Measurements from ENCODE around the gene LST1. TPM values are rescaled to one million over a fixed set of nuclear protein-coding genes. Genes with fewer than 3 reads are reported as not detected.

The LST1 gene
- total and polyA plus RNA-seq, 9 donors = 3.8 to 34.0 (median 8.6) TPM

DNA sequence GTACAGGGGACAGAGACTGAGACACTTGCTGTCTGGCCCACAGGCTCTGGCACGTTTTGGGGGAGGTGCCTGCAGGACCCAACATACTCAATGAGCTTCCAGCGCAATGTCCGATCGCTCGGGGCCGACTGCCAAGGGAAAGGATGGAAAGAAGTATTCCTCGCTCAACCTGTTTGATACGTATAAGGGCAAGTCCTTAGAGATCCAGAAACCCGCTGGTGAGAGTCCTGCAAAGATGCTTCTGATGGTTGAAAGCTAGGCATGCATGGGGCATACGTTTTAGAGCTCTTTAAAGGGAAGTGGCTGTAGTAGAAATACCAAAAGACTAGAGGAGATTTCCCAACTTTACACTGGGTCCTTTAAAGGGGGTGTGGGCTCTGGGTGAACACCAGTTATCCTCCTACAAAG lies 36.6 kb downstream of the LST1 start:
- H3K36me3 ChIP-seq = no peaks in the 10 kb centered on the region
- intact Hi-C loops (cut with DNase I) = loop anchor here in 1 of 4 donors (5.0 kb wide), 1 partner anchor 1655 kb away; no protein-coding TSS in a partner anchor
- no peak overlapping the region for H3K4me3 ChIP-seq
- no peak for DNase-seq
- no peaks in the 10 kb centered on the region for H3K9me3 ChIP-seq
- TF ChIP-seq POLR2A (IDR thresholded peaks at IDR 0.05) (no peak), EP300 (IDR thresholded peaks at IDR 0.05) (no peak)
- TF ChIP-seq, protein P1, sequence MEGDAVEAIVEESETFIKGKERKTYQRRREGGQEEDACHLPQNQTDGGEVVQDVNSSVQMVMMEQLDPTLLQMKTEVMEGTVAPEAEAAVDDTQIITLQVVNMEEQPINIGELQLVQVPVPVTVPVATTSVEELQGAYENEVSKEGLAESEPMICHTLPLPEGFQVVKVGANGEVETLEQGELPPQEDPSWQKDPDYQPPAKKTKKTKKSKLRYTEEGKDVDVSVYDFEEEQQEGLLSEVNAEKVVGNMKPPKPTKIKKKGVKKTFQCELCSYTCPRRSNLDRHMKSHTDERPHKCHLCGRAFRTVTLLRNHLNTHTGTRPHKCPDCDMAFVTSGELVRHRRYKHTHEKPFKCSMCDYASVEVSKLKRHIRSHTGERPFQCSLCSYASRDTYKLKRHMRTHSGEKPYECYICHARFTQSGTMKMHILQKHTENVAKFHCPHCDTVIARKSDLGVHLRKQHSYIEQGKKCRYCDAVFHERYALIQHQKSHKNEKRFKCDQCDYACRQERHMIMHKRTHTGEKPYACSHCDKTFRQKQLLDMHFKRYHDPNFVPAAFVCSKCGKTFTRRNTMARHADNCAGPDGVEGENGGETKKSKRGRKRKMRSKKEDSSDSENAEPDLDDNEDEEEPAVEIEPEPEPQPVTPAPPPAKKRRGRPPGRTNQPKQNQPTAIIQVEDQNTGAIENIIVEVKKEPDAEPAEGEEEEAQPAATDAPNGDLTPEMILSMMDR (IDR thresholded peaks at IDR 0.05) = no peak
- peaks cover 1% of the 10 kb centered on the region for H3K4me1 ChIP-seq (ENCODE audit: insufficient read depth)
- H3K27me3 ChIP-seq = no peaks in the 10 kb centered on the region
- H3K27ac ChIP-seq = peak overlapping the region in 1 of 2 donors; percentile 98
- 32 to 54% (median 33%) methylated on average over 10 of the region's 10 CpGs for WGBS, 3 donors

DNA sequence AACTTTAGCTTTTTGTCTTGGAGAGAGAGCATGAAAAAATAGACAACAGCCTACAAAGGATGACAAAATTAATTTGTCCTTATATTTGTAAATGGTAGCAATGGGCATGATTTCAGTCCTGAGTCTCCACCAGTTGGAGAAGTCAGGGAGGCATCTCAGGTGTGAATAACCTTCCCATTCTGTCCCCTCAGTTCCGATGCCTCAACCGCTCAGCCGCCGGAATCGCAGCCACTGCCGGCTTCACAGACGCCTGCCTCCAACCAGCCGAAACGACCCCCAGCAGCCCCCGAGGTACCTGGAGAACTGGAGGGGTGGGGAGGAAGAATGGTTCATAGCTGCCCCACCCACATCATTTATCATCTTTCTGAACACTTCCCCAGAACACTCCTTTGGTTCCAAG lies 38.0 kb downstream of the LST1 start:
- no peak for DNase-seq
- 80 to 87% (median 83%) methylated on average over 10 of the region's 10 CpGs for WGBS, 3 donors
- H3K36me3 ChIP-seq = no peaks in the 10 kb centered on the region
- H3K27ac ChIP-seq = no peak overlapping the region
- intact Hi-C loops (cut with DNase I) = loop anchor here in 1 of 4 donors (5.0 kb wide), 1 partner anchor 1657 kb away; no protein-coding TSS in a partner anchor
- no peak overlapping the region for H3K4me3 ChIP-seq
- TF ChIP-seq POLR2A (IDR thresholded peaks at IDR 0.05) (no peak), EP300 (IDR thresholded peaks at IDR 0.05) (no peak)
- TF ChIP-seq, protein P1 (IDR thresholded peaks at IDR 0.05) = no peak
- H3K9me3 ChIP-seq = no peaks in the 10 kb centered on the region
- no peaks in the 10 kb centered on the region for H3K27me3 ChIP-seq
- H3K4me1 ChIP-seq (ENCODE audit: insufficient read depth) = peaks cover 1% of the 10 kb centered on the region

DNA sequence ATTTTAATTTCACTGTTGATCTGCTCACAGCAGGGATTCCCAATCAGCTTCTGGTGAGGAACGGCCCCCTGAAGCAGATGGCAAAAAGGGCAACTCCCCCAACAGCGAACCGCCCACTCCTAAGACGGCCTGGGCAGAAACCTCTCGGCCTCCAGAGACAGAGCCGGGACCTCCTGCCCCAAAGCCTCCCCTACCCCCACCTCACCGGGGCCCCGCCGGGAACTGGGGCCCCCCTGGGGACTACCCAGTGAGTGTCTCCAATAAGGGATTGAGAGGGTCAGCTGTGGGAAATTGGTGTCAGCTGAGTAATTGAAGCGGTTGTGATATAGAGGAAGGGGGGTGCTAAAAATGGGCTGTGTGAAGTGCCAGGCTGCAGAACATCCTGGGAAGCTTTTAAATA lies 40.9 kb downstream of the LST1 start:
- 81 to 84% (median 83%) methylated on average over 10 of the region's 10 CpGs for WGBS, 3 donors
- H3K27me3 ChIP-seq = no peaks in the 10 kb centered on the region
- H3K27ac ChIP-seq = no peak overlapping the region
- intact Hi-C loops (cut with DNase I) = no loop called here
- H3K9me3 ChIP-seq = no peaks in the 10 kb centered on the region
- H3K36me3 ChIP-seq = no peaks in the 10 kb centered on the region
- TF ChIP-seq EP300 (IDR thresholded peaks at IDR 0.05) = no peak
- no peak for TF ChIP-seq POLR2A (IDR thresholded peaks at IDR 0.05)
- TF ChIP-seq, protein P1 (IDR thresholded peaks at IDR 0.05) = no peak
- peaks cover 1% of the 10 kb centered on the region for H3K4me1 ChIP-seq (ENCODE audit: insufficient read depth)
- no peak for DNase-seq
- no peak overlapping the region for H3K4me3 ChIP-seq

DNA sequence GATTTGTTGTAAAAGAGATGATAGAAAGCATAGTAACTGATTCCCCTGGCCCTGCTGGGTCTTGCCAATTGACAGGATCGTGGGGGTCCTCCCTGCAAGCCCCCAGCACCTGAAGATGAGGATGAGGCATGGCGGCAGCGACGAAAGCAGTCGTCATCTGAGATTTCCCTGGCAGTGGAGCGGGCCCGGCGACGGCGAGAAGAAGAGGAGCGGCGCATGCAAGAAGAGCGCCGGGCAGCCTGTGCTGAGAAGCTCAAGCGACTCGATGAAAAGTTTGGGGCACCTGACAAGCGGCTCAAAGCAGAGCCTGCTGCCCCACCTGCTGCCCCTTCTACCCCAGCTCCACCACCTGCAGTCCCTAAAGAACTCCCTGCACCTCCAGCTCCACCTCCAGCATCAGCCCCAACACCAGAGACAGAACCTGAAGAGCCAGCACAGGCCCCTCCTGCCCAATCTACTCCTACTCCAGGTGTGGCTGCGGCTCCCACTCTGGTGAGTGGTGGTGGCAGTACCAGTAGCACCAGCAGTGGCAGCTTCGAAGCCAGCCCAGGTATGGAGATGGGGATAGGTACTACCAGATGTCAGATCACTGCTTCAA lies 41.7 kb downstream of the LST1 start:
- WGBS, 3 donors = 96 to 97% (median 96%) methylated on average over 19 of the region's 19 CpGs
- intact Hi-C loops (cut with DNase I) = no loop called here
- no peaks in the 10 kb centered on the region for H3K27me3 ChIP-seq
- H3K9me3 ChIP-seq = no peaks in the 10 kb centered on the region
- H3K36me3 ChIP-seq = no peaks in the 10 kb centered on the region
- no peak overlapping the region for H3K27ac ChIP-seq
- TF ChIP-seq, protein P1 (IDR thresholded peaks at IDR 0.05) = no peak
- no peak for TF ChIP-seq EP300 (IDR thresholded peaks at IDR 0.05)
- no peak for TF ChIP-seq POLR2A (IDR thresholded peaks at IDR 0.05)
- H3K4me1 ChIP-seq (ENCODE audit: insufficient read depth) = no peaks in the 10 kb centered on the region
- no peak overlapping the region for H3K4me3 ChIP-seq
- no peak for DNase-seq
